ENCODE measurements around the gene TRAP1. TPM values are rescaled to one million over a fixed set of nuclear protein-coding genes. Genes with fewer than 3 reads are reported as not detected.
"Not testable (repeated sequence)": the region's sequence is repeated elsewhere in the genome, so short reads cannot be mapped to it uniquely, and the experiment has no call there.

TRAP1 gene
- total RNA-seq, 1 experiment from 2014 or later = 106 TPM

DNA sequence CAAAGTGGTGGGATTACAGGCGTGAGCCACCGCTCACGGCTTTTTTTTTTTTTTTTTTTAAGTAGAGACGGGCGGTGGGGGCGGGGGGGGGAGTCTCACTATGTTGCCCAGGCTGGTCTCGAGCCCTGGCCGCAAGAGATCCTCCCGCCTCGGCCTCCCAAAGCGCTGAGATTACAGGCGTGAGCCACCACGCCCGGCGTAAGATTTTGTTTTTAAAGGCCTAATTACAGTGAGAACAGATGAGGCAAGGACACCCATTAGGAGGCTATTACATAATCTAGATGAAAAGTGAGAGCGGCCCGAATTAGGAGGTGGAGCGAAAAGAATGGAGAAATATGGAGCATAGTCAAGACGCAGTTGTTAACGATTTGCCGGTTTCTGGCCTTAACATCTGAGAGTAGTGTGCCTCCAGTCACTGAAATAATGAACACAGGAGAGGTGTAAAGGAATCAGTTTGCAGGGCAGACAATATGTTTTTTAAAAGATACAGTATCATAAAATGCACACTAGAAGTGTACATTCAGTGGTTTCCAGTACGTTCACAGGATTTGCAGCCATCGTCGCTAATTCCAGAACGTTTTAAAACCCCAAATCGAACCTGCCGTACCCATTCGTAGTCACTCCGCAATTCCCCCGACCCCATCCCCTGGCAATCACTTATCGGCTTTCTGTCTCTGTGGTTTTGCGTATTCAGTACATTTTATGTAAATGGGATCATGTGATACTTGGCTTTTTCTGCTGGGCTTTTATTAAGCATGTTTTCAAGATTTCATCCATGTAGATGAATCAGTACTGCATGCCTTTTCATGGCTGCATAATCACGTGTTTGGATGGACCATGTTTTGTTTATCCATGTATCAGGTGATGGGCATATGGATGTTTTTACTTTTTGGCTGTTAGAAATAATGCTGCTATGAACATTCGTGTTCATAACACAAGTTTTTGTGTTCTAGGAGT lies 104.5 kb downstream of the TRAP1 start:
- no peak for DNase-seq (ENCODE audit: low spot score)

DNA sequence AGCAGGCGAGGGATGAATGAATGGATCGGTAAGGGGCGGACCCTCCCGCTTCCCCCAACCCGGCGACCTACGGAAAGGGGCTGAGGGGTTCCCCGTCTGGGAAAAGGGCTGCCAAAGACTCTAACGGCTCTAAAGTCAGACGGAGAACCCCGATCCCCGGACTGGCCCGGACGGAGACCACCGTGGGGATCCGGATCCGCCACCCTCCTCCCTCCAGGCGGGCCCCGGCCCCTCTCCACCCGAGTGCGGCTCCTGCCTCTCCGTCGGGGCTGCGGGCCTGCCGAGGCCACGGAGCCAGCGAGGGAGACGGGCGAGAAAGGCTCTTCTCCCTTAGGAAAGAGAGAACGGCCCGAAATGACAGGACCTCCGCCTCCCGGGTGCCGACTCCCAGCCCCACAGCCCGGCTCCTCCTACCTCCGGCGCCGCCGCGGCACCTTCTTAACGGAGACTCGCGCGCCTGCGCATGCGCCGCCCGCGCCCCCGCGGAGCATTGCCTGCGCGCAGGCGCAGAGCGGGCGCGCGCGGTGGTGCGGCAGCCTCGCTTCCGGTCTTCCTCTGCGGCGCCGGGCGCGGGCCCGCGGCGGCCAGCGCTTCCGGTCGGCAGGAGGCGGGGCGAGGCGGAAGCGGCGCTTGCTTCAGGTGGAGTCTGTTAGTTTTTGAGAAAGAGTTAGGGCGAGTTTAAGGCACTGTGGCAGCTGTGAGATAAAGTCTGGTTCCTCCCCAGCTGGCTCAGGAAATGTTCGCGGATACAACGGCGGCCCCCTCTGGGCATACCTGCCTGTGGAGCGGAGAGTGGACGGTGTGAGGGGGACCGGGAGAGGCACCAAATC lies 106.0 kb downstream of the TRAP1 start, which contains the start of gene SLX4:
SLX4 (minus strand) TSS at position 461 of the 830 bp plus-strand sequence. CDS start 2,642 bp downstream, outside the sequence.
- peak; percentile 85 for DNase-seq (ENCODE audit: low spot score)

DNA sequence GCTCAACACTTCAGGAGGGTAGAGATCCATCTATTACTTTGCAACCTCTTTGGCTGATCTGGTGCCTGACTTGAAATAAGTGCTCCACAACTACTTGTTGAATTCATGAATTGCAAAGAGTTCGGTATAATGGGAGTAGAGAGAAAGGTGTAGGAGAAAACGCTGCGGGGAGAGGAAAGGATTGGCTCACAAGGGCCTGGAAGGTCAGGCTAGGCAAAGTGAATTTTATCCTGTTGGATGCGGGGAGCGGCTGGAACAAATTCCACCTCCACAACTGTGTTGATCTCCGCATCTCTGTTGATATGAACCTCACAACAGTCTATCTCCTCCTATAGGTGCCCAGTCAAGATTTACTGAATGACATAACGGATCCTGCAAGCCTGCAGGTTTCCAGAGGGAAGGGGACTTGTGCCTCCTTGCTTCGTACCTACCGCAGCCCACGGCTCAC lies 106.6 kb downstream of the TRAP1 start:
- DNase-seq (ENCODE audit: low spot score) = peak; percentile 21

DNA sequence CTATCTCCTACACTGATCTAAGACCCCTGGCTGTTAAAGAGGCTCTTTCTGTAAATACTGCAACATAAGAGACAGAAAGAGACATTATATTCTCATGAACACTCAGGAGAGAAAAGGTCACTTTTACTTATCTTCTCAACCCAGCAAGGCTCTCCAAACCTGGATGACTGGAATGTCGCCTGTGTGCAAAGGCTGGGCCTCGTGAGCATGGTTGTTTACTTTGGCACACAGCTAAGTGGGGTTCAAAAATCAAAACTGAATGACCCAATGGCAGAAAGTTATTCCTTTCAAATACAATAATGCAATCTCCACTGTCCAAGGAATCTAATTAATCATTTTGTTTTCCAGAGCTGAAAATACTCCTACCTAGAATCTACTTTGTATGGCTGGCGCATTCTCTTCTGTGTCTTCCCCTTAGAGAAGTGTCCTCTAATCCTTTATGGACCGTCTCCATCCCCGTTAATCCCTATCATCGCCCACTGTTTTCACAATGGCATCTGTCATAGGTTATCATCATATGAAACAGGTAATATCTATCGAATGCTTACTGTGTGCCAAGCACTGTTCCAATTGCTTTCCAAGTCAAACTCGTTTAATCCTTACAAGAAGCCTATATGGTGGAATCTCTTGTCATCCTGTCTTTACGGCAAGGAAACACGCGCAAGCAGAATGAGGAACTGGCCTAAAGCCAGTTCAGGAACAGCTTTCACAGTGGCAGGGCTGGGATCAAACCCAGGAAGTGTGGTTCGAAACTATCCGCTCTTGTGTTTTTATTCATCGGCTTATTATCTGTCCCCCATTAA lies 107.2 kb downstream of the TRAP1 start:
- no peak for DNase-seq (ENCODE audit: low spot score)

DNA sequence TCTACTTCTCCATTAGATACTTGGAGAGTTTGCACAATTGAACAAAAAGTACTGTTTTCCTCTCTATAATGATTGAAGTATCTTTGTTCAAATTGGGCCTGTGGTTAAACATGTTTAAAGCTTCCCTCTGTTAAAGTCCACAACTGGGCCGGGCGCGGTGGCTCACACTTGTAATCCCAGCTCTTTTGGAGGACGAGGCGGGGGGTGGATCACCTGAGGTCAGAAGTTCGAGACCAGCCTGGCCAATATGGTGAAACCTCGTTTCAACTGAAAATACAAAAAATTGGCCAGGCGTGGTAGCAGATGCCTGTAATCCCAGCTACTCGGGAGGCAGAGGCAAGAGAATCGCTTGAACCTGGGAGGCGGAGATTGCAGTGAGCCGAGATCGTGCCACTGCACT lies 108.3 kb downstream of the TRAP1 start:
- DNase-seq (ENCODE audit: low spot score) = not testable (repeated sequence)

DNA sequence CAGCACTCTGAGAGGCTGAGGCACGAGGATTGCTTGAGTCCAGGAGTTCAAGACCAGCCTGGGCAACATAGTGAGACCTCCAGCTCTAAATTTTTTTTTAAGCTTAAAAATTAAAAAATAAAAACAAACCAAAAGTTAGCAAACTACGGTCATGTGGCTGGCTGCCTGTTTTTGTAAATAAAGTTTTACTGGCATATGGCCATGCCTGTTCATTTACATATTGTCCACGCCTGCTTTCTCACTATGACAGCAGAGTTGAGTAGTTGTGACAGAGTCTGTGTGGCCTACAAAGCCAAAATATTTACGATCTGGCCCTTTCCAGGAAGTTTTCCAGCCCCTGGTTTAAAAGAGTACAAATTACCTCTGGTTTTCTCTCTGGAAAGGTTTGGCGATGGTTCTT lies 109.3 kb downstream of the TRAP1 start:
- DNase-seq (ENCODE audit: low spot score) = no peak

Other genes starting within 250 kb of the TRAP1 start
- not detected in 2 replicates for gene C16orf90, start 222.0 kb downstream of the TRAP1 start, total RNA-seq (2014; rRNA removed; shearing (Covaris generic))
- 25.7 and 28.0 TPM in 2 replicates for gene CLUAP1, start 216.5 kb downstream of the TRAP1 start, total RNA-seq (2014; rRNA removed; shearing (Covaris generic))
- gene NLRC3, start 140.1 kb downstream of the TRAP1 start, total RNA-seq (2014; rRNA removed; shearing (Covaris generic)) = 0.03 TPM in 1 of 2 replicates, not detected in the other
- gene SLX4, start 105.9 kb downstream of the TRAP1 start, total RNA-seq (2014; rRNA removed; shearing (Covaris generic)) = 7.0 and 7.4 TPM in 2 replicates
- gene DNASE1, start 62.8 kb downstream of the TRAP1 start, total RNA-seq (2014; rRNA removed; shearing (Covaris generic)) = 7.8 and 10.5 TPM in 2 replicates
- 11.2 and 15.1 TPM in 2 replicates for gene CREBBP, start 163.2 kb upstream of the TRAP1 start, total RNA-seq (2014; rRNA removed; shearing (Covaris generic))